ENCODE data around the gene MAGEB2.

- TF ChIP-seq CTCF (IDR thresholded peaks at IDR 0.05; ENCODE audit: extremely low read depth in 1 of 2, insufficient read depth in 1 of 2, low read depth in 1 of 2, low read length in 2 of 2) (no peak), EZH2 (IDR thresholded peaks at IDR 0.05; ENCODE audit: borderline replicate concordance, low read depth, low read length, severe bottlenecking) (no peak), MAX (IDR thresholded peaks at IDR 0.05; ENCODE audit: insufficient read depth, insufficient read length) (no peak), JUN (IDR thresholded peaks at IDR 0.05; ENCODE audit: borderline replicate concordance, insufficient read depth, insufficient read length, low read depth) (no peak), FOS (IDR thresholded peaks at IDR 0.05; ENCODE audit: borderline replicate concordance, insufficient read depth, low read length) (no peak), POLR2A (IDR thresholded peaks at IDR 0.05; ENCODE audit: low read depth, low read length) (no peak)
Observed at GRCh38 chrX:30228526-30228925, 13.2 kb downstream of the MAGEB2 start.

Measured in endothelial cell of umbilical vein (primary cell).